CD4-positive, CD25-positive, alpha-beta regulatory T cell (primary cell): ENCODE measurements around the gene ZBTB40. TPM values are rescaled to one million over a fixed set of nuclear protein-coding genes. Genes with fewer than 3 reads are reported as not detected.

Experiments used
- ATAC-seq, 2 donors: fragments of 150-1000 bp; cut with Tn5 transposase; one replicate each; pipeline ENCODE4 v1.10.0; 2021; ENCODE audit warnings: low read depth in 2 of 2, moderate number of reproducible peaks in 2 of 2, moderate library complexity in 1 of 2
- DNase-seq, 3 donors: peaks; one replicate each; pipeline versions ENCODE4 v3.0.0 to v3.0.0-alpha.2; 2012 to 2022; ENCODE audit warnings: mixed read lengths in 1 of 3
- H3K27ac ChIP-seq: one replicate; pipeline ENCODE4 v1.7.0; 2013; ENCODE audit warnings: mild to moderate bottlenecking, low read length; ENCODE audit not compliant: insufficient read depth, poor library complexity, severe bottlenecking
- H3K27me3 ChIP-seq: one replicate; pipeline ENCODE4 v1.7.0; 2013; ENCODE audit warnings: low read length; ENCODE audit not compliant: control insufficient read depth, insufficient read depth
- H3K36me3 ChIP-seq: one replicate; pipeline ENCODE4 v1.7.0; 2013; ENCODE audit warnings: mild to moderate bottlenecking, low read length, moderate library complexity; ENCODE audit not compliant: control insufficient read depth, insufficient read depth
- H3K4me1 ChIP-seq: 2 replicates; pipeline ENCODE4 v1.7.0; 2013; ENCODE audit warnings: mild to moderate bottlenecking, low read length; ENCODE audit not compliant: insufficient read depth, control insufficient read depth, poor library complexity, severe bottlenecking
- H3K4me3 ChIP-seq: one replicate; pipeline ENCODE4 v1.7.0; 2013; ENCODE audit warnings: low read depth, mild to moderate bottlenecking, low read length, moderate library complexity
- H3K9me3 ChIP-seq, 2 experiments: 1 replicate in 1 of 2; 2 replicates in 1 of 2; pipeline ENCODE4 v1.7.0; 2013; ENCODE audit warnings: low read length in 2 of 2, mild to moderate bottlenecking in 1 of 2, moderate library complexity in 1 of 2; ENCODE audit not compliant: control insufficient read depth in 2 of 2
- H3K27ac Mint-ChIP-seq, 3 donors: one replicate each; pipeline ENCODE4 v1.8.0; 2020 to 2022; ENCODE audit warnings: mild to moderate bottlenecking in 3 of 3, mixed read lengths in 3 of 3, moderate library complexity in 2 of 3
- H3K27me3 Mint-ChIP-seq: one replicate; pipeline ENCODE4 v1.8.0; 2022; ENCODE audit warnings: mild to moderate bottlenecking, mixed read lengths
- H3K36me3 Mint-ChIP-seq: one replicate; pipeline ENCODE4 v1.8.0; 2020; ENCODE audit warnings: mixed read lengths
- H3K4me1 Mint-ChIP-seq, 4 donors: one replicate each; pipeline ENCODE4 v1.8.0; 2020 to 2022; ENCODE audit warnings: mixed read lengths in 4 of 4, mild to moderate bottlenecking in 1 of 4
- H3K4me3 Mint-ChIP-seq, 4 donors: one replicate each; pipeline ENCODE4 v1.8.0; 2020 to 2022; ENCODE audit warnings: mild to moderate bottlenecking in 4 of 4, mixed read lengths in 4 of 4, moderate library complexity in 3 of 4
- H3K9me3 Mint-ChIP-seq, 7 donors: one replicate each; pipeline ENCODE4 v1.8.0; 2020 to 2022; ENCODE audit warnings: mixed read lengths in 7 of 7, mild to moderate bottlenecking in 3 of 7, moderate library complexity in 2 of 7
- polyA plus RNA-seq, 4 donors: library from polyadenylated mRNA; unstranded; fragments of 300-500 nt; fragmentation: Illumina TruSeq; gene quantifications; one replicate each; pipeline ENCODE4 v1.2.3, GENCODE V29; 2021
- total RNA-seq: library from RNA; stranded (reverse); gene quantifications from one replicate; pipeline ENCODE4 v1.2.3, GENCODE V29; 2022

The ZBTB40 gene
- total and polyA plus RNA-seq, 5 donors from 2014 or later = 2.9 to 45.4 (median 3.8) TPM

DNA sequence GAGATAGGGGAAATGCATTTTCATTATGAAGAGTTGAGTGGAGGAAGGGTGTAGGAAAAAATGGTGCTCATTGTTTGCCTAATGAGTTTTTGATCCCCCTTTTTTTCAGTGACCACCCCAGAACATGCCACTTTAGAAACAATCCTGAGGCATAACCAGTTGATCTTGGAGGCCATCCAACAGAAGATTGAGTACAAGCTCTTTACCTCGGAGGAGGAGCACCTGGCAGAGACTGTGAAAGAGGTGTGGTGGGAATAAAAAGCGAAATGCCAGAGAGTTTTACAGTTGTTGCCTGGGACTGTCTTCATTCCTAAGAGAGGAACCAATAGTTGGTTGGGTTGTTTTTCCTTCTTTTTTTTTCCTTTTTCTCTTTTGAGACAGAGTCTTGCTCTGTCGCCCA is 57.3 kb downstream of the ZBTB40 start:
- Mint-ChIP-seq H3K4me1 (peaks cover 0 to 2% (median 0%) of the 10 kb centered on the region in 4 donors), H3K27me3 (no peaks in the 10 kb centered on the region), H3K27ac (no peak overlapping the region), H3K9me3 (no peaks in the 10 kb centered on the region), H3K36me3 (peaks cover 68% of the 10 kb centered on the region), H3K4me3 (no peak overlapping the region)
- Histone ChIP-seq H3K9me3 (no peaks in the 10 kb centered on the region), H3K36me3 (peaks cover 91% of the 10 kb centered on the region), H3K27me3 (no peaks in the 10 kb centered on the region), H3K4me3 (no peak overlapping the region), H3K27ac (no peak overlapping the region), H3K4me1 (no peaks in the 10 kb centered on the region)
- DNase-seq = no peak
- no peak for ATAC-seq

DNA sequence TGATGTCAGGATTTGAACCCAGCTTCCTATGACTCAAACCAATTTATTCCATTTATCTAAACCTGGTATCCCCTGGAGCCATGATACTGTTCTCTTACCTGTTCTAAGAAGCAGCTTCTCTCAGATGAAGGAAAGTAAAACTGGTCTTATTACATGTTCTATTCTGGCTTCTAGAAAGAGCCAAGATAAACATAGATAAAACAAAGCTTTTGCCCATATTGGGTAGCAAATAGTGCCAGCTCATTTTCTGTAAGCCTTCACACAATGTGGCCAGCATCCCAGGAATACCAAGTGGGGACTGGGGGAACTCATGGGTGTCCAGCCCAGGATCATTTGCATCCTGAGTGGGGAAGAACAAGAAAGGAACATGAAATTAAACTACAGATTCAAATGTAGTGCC is 58.2 kb downstream of the ZBTB40 start:
- H3K27ac ChIP-seq = no peak overlapping the region
- H3K27ac Mint-ChIP-seq = no peak overlapping the region
- no peak overlapping the region for H3K4me3 ChIP-seq
- H3K9me3 ChIP-seq = no peaks in the 10 kb centered on the region
- no peaks in the 10 kb centered on the region for H3K9me3 Mint-ChIP-seq
- no peak for ATAC-seq
- H3K27me3 Mint-ChIP-seq = no peaks in the 10 kb centered on the region
- no peak for DNase-seq
- H3K4me1 ChIP-seq = no peaks in the 10 kb centered on the region
- no peaks in the 10 kb centered on the region for H3K4me1 Mint-ChIP-seq
- H3K4me3 Mint-ChIP-seq = no peak overlapping the region
- H3K36me3 ChIP-seq = peaks cover 94% of the 10 kb centered on the region
- H3K27me3 ChIP-seq = no peaks in the 10 kb centered on the region
- H3K36me3 Mint-ChIP-seq = peaks cover 76% of the 10 kb centered on the region

DNA sequence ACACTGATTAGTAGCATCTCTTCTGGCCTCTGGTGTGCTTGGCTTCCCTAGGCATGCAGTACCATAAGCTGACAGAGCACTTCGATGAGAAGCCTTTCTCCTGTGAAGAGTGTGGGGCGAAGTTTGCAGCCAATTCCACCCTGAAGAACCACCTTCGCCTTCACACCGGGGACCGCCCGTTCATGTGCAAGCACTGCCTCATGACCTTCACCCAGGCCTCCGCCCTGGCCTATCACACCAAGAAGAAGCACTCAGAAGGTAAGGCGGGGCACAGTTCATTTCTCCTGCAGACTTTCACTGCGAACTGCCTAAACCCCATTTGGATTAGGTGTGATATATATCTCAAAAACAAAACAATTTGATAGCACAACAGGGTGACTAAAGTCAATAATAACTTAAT is 61.2 kb downstream of the ZBTB40 start:
- Mint-ChIP-seq H3K4me1 (no peaks in the 10 kb centered on the region), H3K27ac (no peak overlapping the region), H3K27me3 (no peaks in the 10 kb centered on the region), H3K9me3 (no peaks in the 10 kb centered on the region), H3K4me3 (no peak overlapping the region), H3K36me3 (peaks cover 84% of the 10 kb centered on the region)
- no peaks in the 10 kb centered on the region for H3K4me1 ChIP-seq
- H3K9me3 ChIP-seq = no peaks in the 10 kb centered on the region
- H3K27ac ChIP-seq = no peak overlapping the region
- H3K27me3 ChIP-seq = no peaks in the 10 kb centered on the region
- H3K4me3 ChIP-seq = no peak overlapping the region
- ATAC-seq (no peak), DNase-seq (no peak)
- peaks cover 97% of the 10 kb centered on the region for H3K36me3 ChIP-seq

DNA sequence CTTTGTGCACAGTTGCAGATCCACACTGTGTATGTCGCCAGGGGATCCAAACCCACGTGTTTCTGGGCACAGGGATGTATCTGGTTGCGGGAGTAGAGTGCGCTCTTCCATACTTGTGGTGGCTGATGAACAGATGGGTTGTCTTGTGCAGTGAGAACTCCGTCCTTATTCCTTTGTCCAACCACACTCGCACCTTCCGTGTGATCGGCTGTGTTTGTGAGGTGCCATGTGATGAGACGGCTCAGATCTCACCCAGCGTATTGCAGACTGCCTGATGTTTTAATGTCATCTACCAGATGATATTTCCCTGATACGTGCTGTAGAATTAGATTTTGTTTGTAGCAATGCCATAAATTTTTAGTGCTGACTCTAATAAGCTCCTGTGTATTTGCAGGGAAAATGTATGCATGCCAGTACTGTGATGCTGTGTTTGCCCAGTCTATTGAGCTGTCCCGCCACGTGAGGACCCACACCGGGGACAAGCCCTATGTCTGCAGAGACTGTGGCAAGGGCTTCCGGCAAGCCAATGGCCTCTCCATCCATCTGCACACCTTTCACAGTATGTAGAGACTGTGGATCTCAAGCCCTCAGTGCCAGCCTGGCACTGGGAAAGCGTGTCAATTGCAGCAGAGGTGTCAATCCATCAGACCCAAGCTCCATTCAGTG is 65.4 kb downstream of the ZBTB40 start:
- H3K27me3 ChIP-seq = no peaks in the 10 kb centered on the region
- ATAC-seq (no peak), DNase-seq (no peak)
- Mint-ChIP-seq H3K36me3 (peaks cover 90% of the 10 kb centered on the region), H3K4me3 (no peak overlapping the region), H3K4me1 (no peaks in the 10 kb centered on the region), H3K27ac (no peak overlapping the region), H3K27me3 (no peaks in the 10 kb centered on the region), H3K9me3 (no peaks in the 10 kb centered on the region)
- no peak overlapping the region for H3K27ac ChIP-seq
- no peaks in the 10 kb centered on the region for H3K9me3 ChIP-seq
- H3K36me3 ChIP-seq = peaks cover 97% of the 10 kb centered on the region
- no peak overlapping the region for H3K4me3 ChIP-seq
- no peaks in the 10 kb centered on the region for H3K4me1 ChIP-seq

DNA sequence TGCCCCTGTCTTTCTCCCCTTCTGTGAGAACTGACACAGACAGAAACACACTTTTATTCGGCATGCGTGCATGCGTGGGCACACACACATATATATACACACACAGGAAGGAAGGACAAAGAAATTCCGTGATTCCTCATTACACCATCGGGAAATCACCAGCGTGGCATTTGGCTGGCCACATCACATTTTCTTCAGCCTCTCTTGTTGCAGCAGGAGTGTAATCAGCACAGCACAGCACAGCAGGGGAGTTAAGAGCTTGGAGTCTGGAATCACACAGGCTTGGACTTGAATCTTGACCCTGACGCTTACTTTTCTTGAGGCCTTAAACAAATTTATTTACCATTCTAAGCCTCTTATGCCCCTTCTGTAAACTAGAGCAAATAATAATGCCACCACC is 66.3 kb downstream of the ZBTB40 start:
- no peaks in the 10 kb centered on the region for H3K4me1 ChIP-seq
- no peaks in the 10 kb centered on the region for H3K27me3 Mint-ChIP-seq
- no peaks in the 10 kb centered on the region for H3K9me3 ChIP-seq
- H3K9me3 Mint-ChIP-seq = no peaks in the 10 kb centered on the region
- peaks cover 87% of the 10 kb centered on the region for H3K36me3 Mint-ChIP-seq
- no peak overlapping the region for H3K27ac ChIP-seq
- H3K4me3 ChIP-seq = no peak overlapping the region
- H3K4me3 Mint-ChIP-seq = no peak overlapping the region
- ATAC-seq (no peak), DNase-seq (no peak)
- H3K27me3 ChIP-seq = no peaks in the 10 kb centered on the region
- H3K4me1 Mint-ChIP-seq = no peaks in the 10 kb centered on the region
- peaks cover 94% of the 10 kb centered on the region for H3K36me3 ChIP-seq
- peak overlapping the region in 1 of 3 donors; percentile 33 for H3K27ac Mint-ChIP-seq

DNA sequence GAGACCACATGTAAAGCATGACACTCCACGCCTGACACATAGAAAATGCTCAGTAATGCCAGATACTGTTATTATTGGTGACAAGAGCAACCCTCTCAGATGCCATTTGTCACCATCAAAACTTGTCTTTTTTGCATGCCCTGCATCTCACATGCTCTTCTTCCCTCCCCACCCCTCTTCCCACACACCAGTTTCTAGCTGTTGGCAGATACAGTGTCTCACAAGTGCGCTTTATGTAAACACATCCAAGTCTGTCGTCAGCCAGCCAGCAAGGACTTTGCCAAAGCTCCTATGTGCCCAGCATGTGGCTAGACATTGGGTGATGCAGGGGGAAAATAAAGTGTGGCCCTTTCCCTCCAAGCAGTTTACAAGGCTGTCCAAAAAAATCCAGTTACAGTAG is 66.7 kb downstream of the ZBTB40 start:
- Histone ChIP-seq H3K4me1 (no peaks in the 10 kb centered on the region), H3K36me3 (peaks cover 94% of the 10 kb centered on the region), H3K27me3 (no peaks in the 10 kb centered on the region), H3K4me3 (no peak overlapping the region), H3K27ac (no peak overlapping the region), H3K9me3 (no peaks in the 10 kb centered on the region)
- H3K27ac Mint-ChIP-seq = peak overlapping the region in 1 of 3 donors; percentile 33
- no peaks in the 10 kb centered on the region for H3K9me3 Mint-ChIP-seq
- H3K4me1 Mint-ChIP-seq = no peaks in the 10 kb centered on the region
- ATAC-seq = no peak
- H3K36me3 Mint-ChIP-seq = peaks cover 88% of the 10 kb centered on the region
- DNase-seq = no peak
- H3K27me3 Mint-ChIP-seq = no peaks in the 10 kb centered on the region
- H3K4me3 Mint-ChIP-seq = no peak overlapping the region

DNA sequence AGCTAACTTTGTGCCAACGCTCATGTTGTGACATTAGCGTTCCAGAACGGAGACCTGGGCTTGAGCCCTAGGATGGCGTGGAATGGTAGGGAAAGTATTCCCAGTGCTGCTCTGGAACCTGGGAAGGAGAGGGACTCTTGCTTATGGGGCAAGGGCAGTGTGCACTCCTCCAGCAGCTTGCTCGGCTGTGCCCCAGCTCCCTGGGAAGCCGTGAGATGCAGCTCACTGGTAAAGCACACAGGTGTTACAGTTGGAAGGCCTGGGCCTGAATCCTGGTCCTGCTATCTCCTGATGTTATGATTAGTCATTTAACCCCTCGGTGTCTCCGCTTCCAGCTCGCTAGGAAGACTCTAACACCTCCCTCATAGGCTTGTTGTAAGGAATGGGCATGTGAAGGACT is 69.2 kb downstream of the ZBTB40 start:
- H3K9me3 Mint-ChIP-seq = no peaks in the 10 kb centered on the region
- no peak overlapping the region for H3K4me3 ChIP-seq
- H3K4me3 Mint-ChIP-seq = no peak overlapping the region
- H3K36me3 ChIP-seq = peaks cover 95% of the 10 kb centered on the region
- ATAC-seq (no peak), DNase-seq (no peak)
- H3K27me3 Mint-ChIP-seq = no peaks in the 10 kb centered on the region
- H3K4me1 Mint-ChIP-seq = no peaks in the 10 kb centered on the region
- H3K27ac Mint-ChIP-seq = no peak overlapping the region
- H3K4me1 ChIP-seq = no peaks in the 10 kb centered on the region
- H3K36me3 Mint-ChIP-seq = peaks cover 76% of the 10 kb centered on the region
- H3K27me3 ChIP-seq = no peaks in the 10 kb centered on the region
- H3K27ac ChIP-seq = no peak overlapping the region
- H3K9me3 ChIP-seq = no peaks in the 10 kb centered on the region

DNA sequence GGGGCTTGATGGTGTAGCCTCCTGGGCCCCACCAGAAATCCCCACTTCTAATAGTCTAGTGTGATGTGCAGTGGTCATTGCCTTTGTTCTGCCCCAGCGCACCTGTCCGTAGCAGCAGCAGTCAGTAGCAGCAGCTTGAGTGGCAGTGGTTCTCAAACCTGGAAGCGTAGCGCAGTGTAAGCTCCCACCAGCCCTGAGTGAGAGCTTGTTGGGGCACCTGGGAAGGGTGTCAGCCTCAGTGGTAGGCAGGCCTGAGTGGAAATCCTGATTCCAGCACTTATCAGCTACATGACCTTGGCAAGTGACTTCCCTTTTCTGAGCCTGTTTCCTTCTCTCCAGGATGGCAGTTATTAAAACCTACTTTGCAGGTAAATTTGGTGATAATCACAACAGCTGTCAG is 70.0 kb downstream of the ZBTB40 start:
- no peaks in the 10 kb centered on the region for H3K27me3 ChIP-seq
- H3K4me3 ChIP-seq = no peak overlapping the region
- no peak overlapping the region for H3K27ac ChIP-seq
- H3K36me3 ChIP-seq = peaks cover 96% of the 10 kb centered on the region
- DNase-seq = no peak
- no peak overlapping the region for H3K27ac Mint-ChIP-seq
- no peak for ATAC-seq
- peaks cover 76% of the 10 kb centered on the region for H3K36me3 Mint-ChIP-seq
- no peaks in the 10 kb centered on the region for H3K9me3 Mint-ChIP-seq
- no peaks in the 10 kb centered on the region for H3K27me3 Mint-ChIP-seq
- H3K4me1 Mint-ChIP-seq = no peaks in the 10 kb centered on the region
- H3K9me3 ChIP-seq = no peaks in the 10 kb centered on the region
- no peak overlapping the region for H3K4me3 Mint-ChIP-seq
- H3K4me1 ChIP-seq = no peaks in the 10 kb centered on the region
